OCI-LY7 (cell line): ENCODE data around the gene CCDC54.

Source experiments
- CTCF ChIP-seq: fragments of 200-600 bp; sonication (generic); conservative IDR thresholded peaks from 2 replicates; pipeline ENCODE4 v1.5.1; 2014; ENCODE audit warnings: mild to moderate bottlenecking, antibody characterized with exemption, low read length, moderate library complexity, mixed read lengths
- EZH2phosphoT487 ChIP-seq: fragments of 200-600 bp; sonication (generic); IDR thresholded peaks from 2 replicates; pipeline ENCODE4 v1.6.1; 2018; ENCODE audit warnings: low read depth, borderline replicate concordance, mild to moderate bottlenecking, mixed run types, antibody characterized with exemption, low read length, moderate library complexity, mixed read lengths

- TF ChIP-seq CTCF: no peak
- no peak for TF ChIP-seq EZH2phosphoT487
Observed at GRCh38 chr3:107365051-107365450, 12.2 kb upstream of the CCDC54 start.
